Measurements from ENCODE around the gene ADGRB2.

ADGRB2 gene

DNA sequence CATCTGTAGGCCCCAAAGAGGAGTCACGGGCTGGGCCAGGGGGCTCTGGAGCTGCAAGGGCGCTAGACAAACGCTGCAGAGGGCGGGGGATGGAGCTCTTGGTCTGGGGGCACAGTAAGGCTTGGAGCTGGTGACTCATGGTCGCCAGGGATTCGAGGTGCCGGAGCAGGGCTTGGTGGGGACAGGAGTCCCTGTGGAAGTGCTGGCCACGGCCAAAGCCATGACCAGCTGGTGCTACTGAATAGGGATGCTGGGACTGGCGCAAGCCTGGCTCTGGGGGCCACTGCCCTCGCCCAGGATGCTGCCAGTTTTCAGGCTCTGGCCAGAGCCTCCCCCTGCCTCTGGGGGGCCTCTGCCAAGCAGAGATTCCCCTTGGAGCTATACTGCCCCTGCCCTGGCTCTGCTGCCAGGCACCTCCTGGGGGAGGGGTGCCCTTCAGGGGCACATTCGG, 26.5 kb upstream of the ADGRB2 start:
- TF ChIP-seq, protein P1, sequence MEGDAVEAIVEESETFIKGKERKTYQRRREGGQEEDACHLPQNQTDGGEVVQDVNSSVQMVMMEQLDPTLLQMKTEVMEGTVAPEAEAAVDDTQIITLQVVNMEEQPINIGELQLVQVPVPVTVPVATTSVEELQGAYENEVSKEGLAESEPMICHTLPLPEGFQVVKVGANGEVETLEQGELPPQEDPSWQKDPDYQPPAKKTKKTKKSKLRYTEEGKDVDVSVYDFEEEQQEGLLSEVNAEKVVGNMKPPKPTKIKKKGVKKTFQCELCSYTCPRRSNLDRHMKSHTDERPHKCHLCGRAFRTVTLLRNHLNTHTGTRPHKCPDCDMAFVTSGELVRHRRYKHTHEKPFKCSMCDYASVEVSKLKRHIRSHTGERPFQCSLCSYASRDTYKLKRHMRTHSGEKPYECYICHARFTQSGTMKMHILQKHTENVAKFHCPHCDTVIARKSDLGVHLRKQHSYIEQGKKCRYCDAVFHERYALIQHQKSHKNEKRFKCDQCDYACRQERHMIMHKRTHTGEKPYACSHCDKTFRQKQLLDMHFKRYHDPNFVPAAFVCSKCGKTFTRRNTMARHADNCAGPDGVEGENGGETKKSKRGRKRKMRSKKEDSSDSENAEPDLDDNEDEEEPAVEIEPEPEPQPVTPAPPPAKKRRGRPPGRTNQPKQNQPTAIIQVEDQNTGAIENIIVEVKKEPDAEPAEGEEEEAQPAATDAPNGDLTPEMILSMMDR (IDR thresholded peaks at IDR 0.05; ENCODE audit: insufficient read depth, low read length, poor library complexity, severe bottlenecking) = no peak
- no peak for TF ChIP-seq EZH2phosphoT487 (conservative IDR thresholded peaks at IDR 0.05; ENCODE audit: low read length)
- Histone ChIP-seq H3K9ac (ENCODE audit: low read length) (no peak overlapping the region), H3K27ac (ENCODE audit: low read depth, low read length) (no peak overlapping the region), H3K4me2 (ENCODE audit: low read depth, low read length, poor library complexity, severe bottlenecking) (no peak overlapping the region), H3K9me2 (replicated peaks; ENCODE audit: insufficient read depth, low read length) (no peaks in the 10 kb centered on the region), H3K9me3 (ENCODE audit: insufficient read depth, low read length) (no peaks in the 10 kb centered on the region), H3F3A (ENCODE audit: insufficient read depth) (peaks cover 12% of the 10 kb centered on the region), H2AFZ (ENCODE audit: low read depth, low read length, severe bottlenecking) (no peak overlapping the region), H3K4me3 (ENCODE audit: insufficient read depth, low read length, poor library complexity, severe bottlenecking) (no peak overlapping the region), H3K36me3 (ENCODE audit: low read length) (no peaks in the 10 kb centered on the region), H4K20me1 (ENCODE audit: low read depth, low read length) (no peaks in the 10 kb centered on the region), H3K79me2 (ENCODE audit: insufficient read depth, low read length) (no peaks in the 10 kb centered on the region), H3K27me3 (ENCODE audit: low read length) (no peaks in the 10 kb centered on the region)

DNA sequence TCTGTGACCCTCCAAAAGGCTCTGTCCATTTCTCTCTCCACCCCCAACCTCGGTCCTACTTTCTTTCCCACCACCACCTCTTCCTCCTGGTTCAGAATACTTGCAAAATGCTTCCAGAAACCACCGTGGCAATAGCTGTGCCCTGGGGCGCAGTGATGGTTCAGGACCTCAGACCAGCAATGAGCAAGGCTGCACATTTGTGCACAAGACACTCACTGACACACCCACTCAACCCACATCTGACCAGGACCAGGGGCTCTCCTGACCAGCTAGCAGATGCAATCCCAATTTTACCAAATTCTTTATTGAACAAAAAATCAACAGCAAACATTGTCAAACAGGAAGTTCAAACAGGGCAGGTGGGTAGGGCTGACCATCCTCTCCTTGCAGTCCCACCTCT, 26.0 kb upstream of the ADGRB2 start:
- H3K36me3 ChIP-seq (ENCODE audit: low read length) = no peaks in the 10 kb centered on the region

DNA sequence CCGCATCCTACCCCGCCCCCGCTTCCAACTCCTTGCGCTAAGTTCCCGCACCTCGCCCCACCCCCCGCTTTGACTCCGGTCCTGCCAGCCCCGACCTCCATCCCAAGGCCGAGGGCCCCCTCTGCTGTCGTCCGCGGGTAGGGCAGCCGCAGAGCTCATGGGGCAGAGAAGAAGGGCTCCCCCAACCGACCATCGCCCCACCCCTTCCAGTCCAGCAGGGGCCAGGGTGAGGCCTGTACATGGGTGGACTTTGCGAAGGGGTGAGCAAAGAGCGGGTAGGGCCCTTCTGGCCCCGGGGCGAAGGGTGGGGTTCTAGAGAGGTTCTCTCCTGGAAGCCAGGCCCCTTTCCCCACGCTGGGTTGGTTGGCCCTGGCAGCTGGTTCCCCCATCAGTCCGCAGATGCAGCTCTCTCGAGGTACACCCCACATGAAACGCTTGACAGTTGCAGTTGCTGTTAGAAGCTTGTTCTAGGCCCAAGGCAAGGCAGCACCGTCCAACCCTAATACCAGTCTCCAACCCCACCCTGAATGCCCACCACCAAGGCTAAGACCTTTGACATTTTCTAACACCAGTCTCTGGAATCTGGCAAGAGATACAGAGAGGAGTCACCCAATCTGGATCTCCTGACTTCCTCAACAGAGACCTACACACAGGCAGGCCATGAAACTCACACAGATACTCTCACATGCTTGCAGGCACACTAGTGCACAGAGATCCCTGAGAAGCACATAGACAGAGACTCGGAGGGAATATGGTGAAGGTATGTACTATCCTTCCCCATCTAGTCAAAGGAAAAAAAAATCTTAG, 25.3 kb upstream of the ADGRB2 start:
- Histone ChIP-seq H2AFZ (ENCODE audit: low read depth, low read length, severe bottlenecking) (peak overlapping the region; percentile 61), H3K79me2 (ENCODE audit: insufficient read depth, low read length) (no peaks in the 10 kb centered on the region), H3K9me2 (replicated peaks; ENCODE audit: insufficient read depth, low read length) (no peaks in the 10 kb centered on the region), H3K27ac (ENCODE audit: low read depth, low read length) (no peak overlapping the region), H3K36me3 (ENCODE audit: low read length) (no peaks in the 10 kb centered on the region), H3K9ac (ENCODE audit: low read length) (peak overlapping the region; percentile 49), H4K20me1 (ENCODE audit: low read depth, low read length) (no peaks in the 10 kb centered on the region), H3K4me3 (ENCODE audit: insufficient read depth, low read length, poor library complexity, severe bottlenecking) (peak overlapping the region; percentile 51), H3K27me3 (ENCODE audit: low read length) (no peaks in the 10 kb centered on the region), H3K4me2 (ENCODE audit: low read depth, low read length, poor library complexity, severe bottlenecking) (peak overlapping the region; percentile 65), H3F3A (ENCODE audit: insufficient read depth) (peaks cover 12% of the 10 kb centered on the region), H3K9me3 (ENCODE audit: insufficient read depth, low read length) (no peaks in the 10 kb centered on the region)
- TF ChIP-seq, protein P1 (IDR thresholded peaks at IDR 0.05; ENCODE audit: insufficient read depth, low read length, poor library complexity, severe bottlenecking) = peak; percentile 96
- no peak for TF ChIP-seq EZH2phosphoT487 (conservative IDR thresholded peaks at IDR 0.05; ENCODE audit: low read length)

More for the DNA sequence above, 26.0 kb upstream of the ADGRB2 start:
- TF ChIP-seq EZH2phosphoT487 (conservative IDR thresholded peaks at IDR 0.05; ENCODE audit: low read length) = no peak
- TF ChIP-seq, protein P1 (IDR thresholded peaks at IDR 0.05; ENCODE audit: insufficient read depth, low read length, poor library complexity, severe bottlenecking) = no peak
- Histone ChIP-seq H3K27ac (ENCODE audit: low read depth, low read length) (no peak overlapping the region), H3K4me3 (ENCODE audit: insufficient read depth, low read length, poor library complexity, severe bottlenecking) (no peak overlapping the region), H3K9me3 (ENCODE audit: insufficient read depth, low read length) (no peaks in the 10 kb centered on the region), H3F3A (ENCODE audit: insufficient read depth) (peaks cover 12% of the 10 kb centered on the region), H3K9ac (ENCODE audit: low read length) (no peak overlapping the region), H3K9me2 (replicated peaks; ENCODE audit: insufficient read depth, low read length) (no peaks in the 10 kb centered on the region), H3K79me2 (ENCODE audit: insufficient read depth, low read length) (no peaks in the 10 kb centered on the region), H2AFZ (ENCODE audit: low read depth, low read length, severe bottlenecking) (no peak overlapping the region), H3K4me2 (ENCODE audit: low read depth, low read length, poor library complexity, severe bottlenecking) (no peak overlapping the region), H4K20me1 (ENCODE audit: low read depth, low read length) (no peaks in the 10 kb centered on the region), H3K27me3 (ENCODE audit: low read length) (no peaks in the 10 kb centered on the region)
